ENCODE results near the gene TBXT. TPM values are rescaled to one million over a fixed set of nuclear protein-coding genes. Genes with fewer than 3 reads are reported as not detected.

TBXT gene
- total and polyA plus RNA-seq, 12 donors = not detected

DNA sequence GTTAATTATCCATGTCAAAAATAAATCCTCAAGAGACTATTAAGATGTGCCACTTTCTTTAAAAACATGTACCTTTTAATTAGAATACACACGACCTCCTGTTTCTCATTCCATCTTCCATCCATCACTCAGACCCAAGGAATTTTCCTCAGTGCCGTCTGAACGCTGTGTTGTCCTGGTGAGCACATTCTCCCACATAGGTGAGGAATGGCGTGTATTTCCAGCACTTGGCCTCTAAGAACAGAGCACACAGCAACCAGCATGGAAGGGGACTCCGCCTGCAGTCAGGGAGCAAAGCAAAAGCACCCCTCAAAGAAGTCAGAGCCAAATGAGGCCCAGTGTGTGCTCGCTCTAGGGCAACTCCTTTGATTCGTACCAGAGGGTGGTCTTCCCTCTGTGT, 45.9 kb downstream of the TBXT start:
- intact Hi-C loops (cut with DNase I) = no loop called here
- no peaks in the 10 kb centered on the region for H3K27me3 ChIP-seq
- H3K4me1 ChIP-seq (replicated peaks in 1 of 2) = no peaks in the 10 kb centered on the region
- no peaks in the 10 kb centered on the region for H3K36me3 ChIP-seq (replicated peaks in 1 of 2)
- WGBS, 4 donors = 65 to 86% (median 71%) methylated on average over 7 of the region's 7 CpGs
- H3K4me3 ChIP-seq = no peak overlapping the region
- TF ChIP-seq, protein P1, sequence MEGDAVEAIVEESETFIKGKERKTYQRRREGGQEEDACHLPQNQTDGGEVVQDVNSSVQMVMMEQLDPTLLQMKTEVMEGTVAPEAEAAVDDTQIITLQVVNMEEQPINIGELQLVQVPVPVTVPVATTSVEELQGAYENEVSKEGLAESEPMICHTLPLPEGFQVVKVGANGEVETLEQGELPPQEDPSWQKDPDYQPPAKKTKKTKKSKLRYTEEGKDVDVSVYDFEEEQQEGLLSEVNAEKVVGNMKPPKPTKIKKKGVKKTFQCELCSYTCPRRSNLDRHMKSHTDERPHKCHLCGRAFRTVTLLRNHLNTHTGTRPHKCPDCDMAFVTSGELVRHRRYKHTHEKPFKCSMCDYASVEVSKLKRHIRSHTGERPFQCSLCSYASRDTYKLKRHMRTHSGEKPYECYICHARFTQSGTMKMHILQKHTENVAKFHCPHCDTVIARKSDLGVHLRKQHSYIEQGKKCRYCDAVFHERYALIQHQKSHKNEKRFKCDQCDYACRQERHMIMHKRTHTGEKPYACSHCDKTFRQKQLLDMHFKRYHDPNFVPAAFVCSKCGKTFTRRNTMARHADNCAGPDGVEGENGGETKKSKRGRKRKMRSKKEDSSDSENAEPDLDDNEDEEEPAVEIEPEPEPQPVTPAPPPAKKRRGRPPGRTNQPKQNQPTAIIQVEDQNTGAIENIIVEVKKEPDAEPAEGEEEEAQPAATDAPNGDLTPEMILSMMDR (IDR thresholded peaks at IDR 0.05) = no peak
- no peak for TF ChIP-seq POLR2A (IDR thresholded peaks at IDR 0.05)
- no peak overlapping the region for H3K27ac ChIP-seq
- no peaks in the 10 kb centered on the region for H3K9me3 ChIP-seq (replicated peaks in 1 of 3)
- DNase-seq = no peak

DNA sequence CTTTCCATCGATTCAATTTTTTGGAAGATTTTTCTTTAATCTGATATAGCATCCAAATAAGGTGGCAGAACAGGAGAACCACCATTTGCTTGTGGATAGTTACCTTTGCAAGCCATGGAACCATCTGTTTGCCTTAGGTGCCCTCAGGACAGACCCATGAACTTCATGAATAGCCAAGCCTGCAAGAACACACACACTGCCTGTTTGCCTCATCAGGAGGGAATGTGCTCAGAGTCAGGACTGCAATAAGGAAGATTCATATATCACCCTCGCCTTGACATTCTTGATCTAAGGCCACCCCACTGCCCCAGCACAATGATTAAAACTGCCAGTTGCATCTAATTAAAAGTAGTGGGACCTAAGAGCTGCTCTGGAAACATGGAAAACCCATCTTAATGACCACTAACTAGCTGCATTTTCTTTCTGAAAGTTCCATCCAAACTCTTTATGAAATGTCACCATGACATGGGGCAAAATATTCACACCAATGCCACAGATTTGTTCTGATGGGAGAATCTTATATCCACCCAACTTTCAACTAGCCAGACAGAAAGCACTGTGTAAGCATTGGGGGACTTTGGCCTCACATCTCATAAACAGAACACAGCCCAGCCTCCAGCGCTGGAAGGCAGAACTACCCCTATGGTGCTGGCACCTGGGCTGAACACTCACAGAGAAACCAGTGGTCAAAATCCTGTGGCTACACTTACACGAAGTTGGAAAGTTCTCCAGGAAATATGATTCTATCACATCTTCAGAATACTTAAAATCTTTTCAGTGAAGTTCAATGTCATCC, 48.3 kb downstream of the TBXT start:
- no peak for DNase-seq
- intact Hi-C loops (cut with DNase I) = no loop called here
- H3K36me3 ChIP-seq (replicated peaks in 1 of 2) = no peaks in the 10 kb centered on the region
- no peaks in the 10 kb centered on the region for H3K4me1 ChIP-seq (replicated peaks in 1 of 2)
- H3K4me3 ChIP-seq = no peak overlapping the region
- H3K27me3 ChIP-seq = no peaks in the 10 kb centered on the region
- no peaks in the 10 kb centered on the region for H3K9me3 ChIP-seq (replicated peaks in 1 of 3)
- H3K27ac ChIP-seq = no peak overlapping the region
- TF ChIP-seq POLR2A (IDR thresholded peaks at IDR 0.05) = no peak
- TF ChIP-seq, protein P1 (IDR thresholded peaks at IDR 0.05) = no peak
- WGBS, 4 donors = 73 to 86% (median 75%) methylated on average over 4 of the region's 4 CpGs

DNA sequence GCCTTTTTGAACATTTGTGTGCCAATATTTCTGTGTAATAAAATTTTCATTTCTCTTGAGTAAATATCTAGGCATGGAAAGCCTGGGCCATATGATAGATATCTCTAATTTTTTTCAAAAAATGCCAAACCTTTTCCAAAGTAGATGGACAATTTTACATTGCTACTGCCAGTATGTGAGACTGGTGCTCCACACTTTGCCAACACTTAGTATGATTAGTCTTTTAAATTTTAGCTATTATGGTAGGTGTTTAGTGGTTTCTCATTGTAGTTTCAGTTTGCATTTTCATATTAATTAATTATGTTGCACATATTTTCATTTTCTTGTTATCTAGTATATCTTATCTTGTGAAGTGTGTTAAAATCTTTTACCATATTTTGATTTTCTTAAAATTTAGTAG, 52.0 kb downstream of the TBXT start:
- TF ChIP-seq, protein P1 (IDR thresholded peaks at IDR 0.05) = no peak
- no peak for TF ChIP-seq POLR2A (IDR thresholded peaks at IDR 0.05)
- intact Hi-C loops (cut with DNase I) = no loop called here

DNA sequence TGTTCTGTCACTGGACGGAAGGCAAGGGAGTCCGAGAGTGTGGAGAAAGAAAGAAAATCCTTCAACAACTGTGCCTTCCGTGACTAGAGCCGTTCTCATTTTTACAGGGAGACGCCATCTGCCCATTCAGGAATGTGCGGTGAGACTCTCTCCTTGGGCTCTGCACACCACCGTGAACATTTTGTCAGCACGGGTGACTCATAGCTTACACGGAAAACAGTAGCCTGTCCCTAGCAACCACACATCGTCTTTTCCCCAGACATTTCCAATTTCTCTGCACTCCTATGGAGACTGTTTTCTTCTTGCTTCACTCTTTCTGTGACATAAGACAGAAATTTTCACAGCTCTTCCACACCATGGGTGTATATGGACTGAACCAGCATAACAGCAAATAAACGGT, 55.1 kb downstream of the TBXT start:
- Histone ChIP-seq H3K27ac (no peak overlapping the region), H3K9me3 (replicated peaks in 1 of 3) (no peaks in the 10 kb centered on the region), H3K27me3 (no peaks in the 10 kb centered on the region), H3K36me3 (replicated peaks in 1 of 2) (no peaks in the 10 kb centered on the region), H3K4me3 (no peak overlapping the region), H3K4me1 (replicated peaks in 1 of 2) (no peaks in the 10 kb centered on the region)
- 59 to 79% (median 68%) methylated on average over 11 of the region's 11 CpGs for WGBS, 4 donors
- TF ChIP-seq, protein P1 (IDR thresholded peaks at IDR 0.05) = no peak
- TF ChIP-seq POLR2A (IDR thresholded peaks at IDR 0.05) = no peak
- no peak for DNase-seq
- intact Hi-C loops (cut with DNase I) = no loop called here

More for the DNA sequence above, 52.0 kb downstream of the TBXT start:
- Histone ChIP-seq H3K4me3 (no peak overlapping the region), H3K9me3 (replicated peaks in 1 of 3) (no peaks in the 10 kb centered on the region), H3K4me1 (replicated peaks in 1 of 2) (no peaks in the 10 kb centered on the region), H3K36me3 (replicated peaks in 1 of 2) (no peaks in the 10 kb centered on the region), H3K27me3 (no peaks in the 10 kb centered on the region), H3K27ac (no peak overlapping the region)
- no peak for DNase-seq

All from adrenal gland (tissue), 12 donors.